GM19397 (cell line): ENCODE data around the gene RPS2.
"Not testable (repeated sequence)": the region's sequence is repeated elsewhere in the genome, so short reads cannot be mapped to it uniquely, and the experiment has no call there.

Source experiments
- ATAC-seq: cut with Tn5 transposase; IDR thresholded peaks from one replicate; pipeline ENCODE4 v1.9.1; 2021; ENCODE audit warnings: mild to moderate bottlenecking, moderate library complexity; ENCODE audit not compliant: unreplicated experiment

RPS2 gene

DNA sequence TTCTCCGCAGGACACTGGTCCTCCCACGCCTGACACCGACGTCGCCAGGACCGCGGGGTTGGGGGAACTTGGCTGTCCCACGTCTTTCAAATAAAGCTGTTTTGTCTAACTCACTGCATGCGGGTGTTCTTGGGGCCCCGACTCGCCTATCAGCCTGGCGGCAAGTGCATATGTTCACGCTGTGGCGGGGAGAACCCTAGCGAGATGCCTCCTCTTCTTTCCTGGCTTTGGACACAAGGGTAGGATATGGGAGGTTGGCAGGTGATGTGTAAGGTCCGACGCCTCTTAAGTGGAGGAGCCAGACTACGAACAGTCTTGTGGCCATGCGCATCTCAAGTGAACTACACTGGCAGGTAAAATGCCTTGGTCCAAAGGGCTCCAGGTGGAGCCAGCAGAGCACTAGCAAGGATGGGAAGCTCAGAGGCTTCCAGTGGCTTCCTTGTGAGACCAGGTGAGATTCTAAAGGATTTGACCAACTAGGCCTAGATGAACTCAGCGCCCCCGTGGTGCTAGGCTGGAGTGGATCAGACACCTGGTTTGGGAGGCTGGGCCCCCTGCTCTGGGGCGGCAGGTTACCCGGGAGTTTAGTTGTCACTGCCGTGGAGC lies 873 bp upstream of the RPS2 start:
- ATAC-seq, result no peak

DNA sequence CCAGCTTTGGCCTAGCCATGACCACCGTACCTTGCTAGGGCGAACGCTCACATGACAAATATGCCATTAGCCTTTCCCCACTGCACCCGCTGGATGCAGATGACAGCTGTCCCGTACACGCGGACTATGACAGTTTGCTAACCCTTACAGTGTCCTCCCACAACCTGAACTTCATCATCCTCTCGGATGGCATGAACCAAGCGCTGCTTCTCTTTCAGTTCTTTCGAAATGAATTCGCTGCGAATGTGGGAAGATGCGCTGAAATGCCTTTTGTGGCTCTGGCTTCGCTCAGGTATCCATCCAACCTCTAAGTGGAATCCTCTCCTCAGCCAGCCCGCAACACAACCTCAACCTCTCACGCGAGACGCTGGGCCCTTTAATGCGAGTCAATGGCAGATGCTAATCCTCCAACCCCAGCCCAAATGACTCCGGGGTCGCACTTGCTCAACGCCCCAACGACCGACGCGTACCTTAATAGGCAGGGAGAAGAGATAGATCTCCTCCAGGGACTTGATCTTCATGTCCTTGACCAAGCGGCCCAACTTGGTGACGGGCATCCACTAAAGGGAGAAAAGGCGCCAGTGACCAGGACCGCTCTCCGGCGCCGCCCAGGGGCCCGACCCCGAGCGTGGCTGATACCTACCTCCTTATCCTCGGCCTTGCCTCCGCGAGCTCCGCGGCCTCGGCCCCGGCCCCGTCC lies 670 bp downstream of the RPS2 start:
- peak; percentile 11 for ATAC-seq

DNA sequence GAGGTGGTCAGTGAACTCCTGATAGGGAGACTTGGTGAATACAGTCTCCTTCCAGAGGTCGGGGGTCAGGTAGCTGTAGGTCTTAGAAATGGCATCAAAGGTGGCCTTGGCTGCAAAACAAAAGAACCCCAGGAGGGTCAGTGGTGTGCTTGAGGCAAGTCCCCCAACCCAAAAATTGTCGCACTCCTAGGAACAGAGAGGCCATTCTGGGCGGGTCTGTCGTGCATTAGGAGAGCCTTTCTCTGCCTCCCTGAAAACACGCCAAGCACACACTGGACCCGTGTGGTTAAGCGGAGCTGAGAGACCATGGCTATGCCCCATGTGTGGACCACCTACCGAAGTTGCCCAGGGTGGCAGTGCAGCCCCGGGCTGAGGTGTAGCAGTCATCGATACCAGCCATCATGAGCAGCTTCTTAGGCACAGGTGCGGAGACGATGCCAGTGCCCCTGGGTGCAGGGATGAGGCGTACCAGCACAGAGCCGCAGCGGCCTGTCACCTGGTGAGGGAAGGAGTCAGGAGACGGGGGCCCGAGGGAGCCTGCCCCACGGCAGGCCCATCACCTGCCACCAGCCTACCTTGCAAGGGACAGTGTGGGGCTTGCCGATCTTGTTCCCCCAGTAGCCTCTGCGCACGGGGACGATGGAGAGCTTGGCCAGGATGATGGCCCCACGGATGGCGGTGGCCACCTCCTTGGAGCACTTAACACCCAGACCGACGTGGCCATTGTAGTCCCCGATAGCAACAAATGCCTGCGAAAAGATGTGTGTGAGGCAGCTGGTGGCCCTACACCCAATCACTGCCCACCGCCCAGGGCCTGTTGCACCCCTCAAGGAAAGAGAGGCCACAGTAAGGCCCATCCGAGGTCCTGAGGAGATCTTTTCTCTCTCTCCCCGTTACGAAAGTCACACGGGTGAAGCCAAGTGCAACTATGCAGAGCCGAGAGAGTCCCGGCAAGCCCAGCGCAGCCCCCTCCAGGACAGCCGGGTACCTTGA lies 2.2 kb downstream of the RPS2 start:
- ATAC-seq, result not testable (repeated sequence)

DNA sequence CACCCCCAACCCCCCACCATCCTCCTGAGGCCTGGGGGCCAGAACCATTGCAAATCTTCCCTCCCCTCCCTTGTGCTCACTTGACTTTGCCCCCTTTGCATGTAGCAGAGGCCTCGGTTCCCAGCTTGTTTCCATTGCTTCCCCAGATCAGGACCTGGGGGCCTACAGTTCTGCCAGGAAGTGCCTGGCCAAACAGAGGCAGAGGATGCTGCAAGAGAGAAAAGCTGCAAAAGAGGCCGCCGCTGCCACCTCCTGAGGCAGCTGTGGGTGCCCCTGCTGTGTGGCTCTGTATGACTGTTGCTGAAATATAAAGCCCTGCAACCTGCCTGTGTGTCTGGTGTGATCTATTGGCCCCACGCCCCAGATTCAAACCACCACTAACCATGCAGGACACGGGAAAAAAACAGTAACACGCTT lies 3.0 kb downstream of the RPS2 start:
- ATAC-seq, result no peak

GRCh38 chr16:1960665-1961630 lies 3.7 kb downstream of the RPS2 start:
- ATAC-seq, result no peak

- peak; percentile 82 for ATAC-seq
Observed at GRCh38 chr16:1959269-1960039, 5.2 kb downstream of the RPS2 start, which contains the start of gene NDUFB10. TSS of gene NDUFB10 (plus strand) at chr16:1959538. CDS start at chr16:1959625, 87 bp downstream.

DNA sequence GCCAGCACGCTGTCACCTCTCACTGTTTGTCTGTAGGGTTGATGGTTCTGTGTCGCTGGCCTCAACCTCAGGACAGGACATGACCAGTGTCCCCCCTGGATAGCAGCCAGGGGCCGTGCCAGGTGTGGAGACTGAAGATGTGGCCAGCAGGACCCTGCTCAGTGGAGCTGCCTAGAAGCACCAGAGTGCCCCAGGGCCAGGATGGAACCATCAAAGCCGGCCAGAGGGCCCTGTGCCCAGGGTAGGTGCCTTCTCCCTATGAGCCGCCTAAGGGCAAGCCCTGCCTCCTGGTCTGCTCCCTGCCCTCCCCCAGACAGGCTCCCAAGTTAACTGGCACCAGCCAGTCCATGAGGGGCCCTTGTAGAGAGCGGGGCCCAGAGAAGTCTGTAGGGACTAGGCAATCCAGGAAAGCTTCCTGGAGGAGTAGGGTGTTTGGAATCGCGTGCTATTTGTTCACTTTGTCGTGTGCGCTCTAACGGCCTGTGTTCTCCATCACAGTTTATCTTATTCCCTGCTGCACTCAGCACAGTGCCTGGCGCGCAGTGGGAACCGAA lies 5.8 kb downstream of the RPS2 start:
- no peak for ATAC-seq

- not testable (repeated sequence) for ATAC-seq
Observed at GRCh38 chr16:1958143-1958491, 6.5 kb downstream of the RPS2 start.

- not testable (repeated sequence) for ATAC-seq
Observed at GRCh38 chr16:1957434-1958142, 7.0 kb downstream of the RPS2 start.

DNA sequence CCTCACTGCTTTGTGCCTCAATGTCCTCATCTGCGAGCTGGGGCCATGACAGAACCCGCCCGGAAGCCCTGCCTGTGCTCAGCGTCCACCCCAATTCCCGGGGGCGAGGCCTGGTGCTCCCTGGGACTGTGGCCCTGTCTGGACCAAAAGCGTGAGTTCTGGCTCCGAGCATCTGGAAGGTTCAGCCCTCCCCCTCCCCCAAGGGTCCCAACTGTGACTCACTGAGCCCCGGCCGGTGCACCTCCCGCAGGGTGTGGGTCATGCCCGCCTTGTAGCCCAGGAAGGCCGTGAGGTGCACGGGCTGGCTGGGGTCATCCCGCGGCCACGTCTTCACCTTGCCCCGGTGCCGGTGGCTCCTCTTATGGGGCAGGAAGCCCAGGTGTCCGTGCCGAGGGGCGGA lies 10.9 kb downstream of the RPS2 start:
- no peak for ATAC-seq

GRCh38 chr16:1950559-1950958 lies 14.1 kb downstream of the RPS2 start:
- ATAC-seq, result no peak

GRCh38 chr16:1950047-1950446 lies 14.6 kb downstream of the RPS2 start:
- ATAC-seq, result no peak

- ATAC-seq, result no peak
Observed at GRCh38 chr16:1949507-1949906, 15.1 kb downstream of the RPS2 start.

DNA sequence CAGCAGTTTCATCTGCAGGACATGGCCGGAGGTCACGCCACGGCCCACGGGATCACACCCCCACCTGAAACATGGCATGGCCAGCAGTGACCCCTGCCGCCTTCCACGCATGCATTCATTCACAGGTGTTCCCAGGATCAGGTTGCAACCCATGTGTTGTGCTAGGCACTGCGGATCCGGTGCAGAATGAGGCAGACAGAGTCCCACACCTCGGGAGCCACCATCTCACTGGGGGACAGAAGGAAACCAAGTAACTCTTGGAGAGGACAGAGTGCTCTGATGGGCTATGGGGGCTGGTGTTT lies 17.3 kb downstream of the RPS2 start:
- ATAC-seq, result no peak

DNA sequence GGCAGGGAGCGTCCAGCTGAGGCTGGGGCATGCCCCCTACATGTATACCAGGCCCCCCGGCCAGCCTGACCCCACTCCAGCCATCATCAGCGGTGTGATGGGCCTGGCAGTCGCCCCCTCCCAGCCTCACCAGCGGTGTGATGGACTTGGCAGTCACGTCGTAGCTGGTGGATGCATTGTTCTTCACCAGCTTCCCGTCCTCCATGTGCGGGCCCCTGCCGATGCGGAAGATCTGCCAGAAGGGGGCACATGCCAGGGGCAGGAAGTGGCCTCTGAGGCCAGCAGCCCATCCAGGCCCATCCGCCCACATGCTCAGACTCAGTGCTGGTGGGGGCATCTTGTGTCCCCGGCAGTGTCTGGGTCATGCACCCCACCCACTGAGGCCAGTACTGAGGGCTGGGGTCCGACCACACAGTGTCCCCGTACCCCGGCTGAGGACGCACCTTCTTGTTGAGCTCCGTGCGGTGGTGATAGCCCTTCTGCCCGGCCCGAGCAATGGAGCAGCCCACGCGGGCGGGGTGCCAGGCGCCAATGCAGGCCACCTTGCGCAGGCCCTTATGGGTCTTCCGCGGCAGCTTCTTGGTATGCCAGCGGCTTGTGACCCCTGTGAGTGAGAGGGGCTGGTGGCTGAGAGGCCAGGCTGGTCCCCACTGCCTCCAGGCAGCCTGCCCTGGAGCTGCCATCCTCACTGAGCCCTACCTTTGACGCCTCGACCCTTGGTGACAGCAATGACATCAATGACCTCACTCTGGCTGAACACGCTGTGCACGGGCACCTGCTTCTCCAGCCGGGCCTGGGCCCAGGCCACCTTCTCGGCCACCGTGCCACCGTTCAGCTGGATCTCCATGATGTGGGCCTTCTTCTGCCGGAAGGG lies 17.9 kb downstream of the RPS2 start:
- no peak for ATAC-seq

- ATAC-seq, result no peak
Observed at GRCh38 chr16:1945559-1946391, 18.9 kb downstream of the RPS2 start.

DNA sequence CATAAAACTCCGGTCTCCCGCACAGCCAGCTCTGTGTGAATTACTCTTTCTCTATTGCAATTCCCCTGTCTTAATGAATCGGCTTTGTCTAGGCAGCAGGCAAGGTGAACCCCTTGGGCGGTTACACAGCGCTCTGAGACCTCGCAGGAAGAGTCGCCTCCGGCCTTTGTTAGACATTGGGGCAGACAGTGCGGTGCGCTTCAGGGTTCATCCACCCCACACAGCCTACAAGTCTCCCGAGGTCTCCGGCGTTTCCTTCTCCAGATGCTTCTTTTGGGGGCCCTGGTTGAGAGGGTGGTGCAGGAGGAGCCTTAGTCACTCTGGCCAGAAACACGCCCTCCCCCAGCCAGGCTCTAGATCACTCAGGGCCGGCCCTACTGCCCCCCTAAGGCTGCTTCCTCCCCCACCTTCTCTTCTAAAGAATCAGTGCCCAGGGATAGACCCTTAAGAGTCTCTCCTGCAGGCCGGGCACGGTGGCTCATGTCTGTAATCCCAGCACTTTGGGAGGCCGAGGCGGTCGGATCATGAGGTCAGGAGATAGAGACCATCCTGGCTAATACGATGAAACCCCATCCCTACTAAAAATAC lies 19.9 kb downstream of the RPS2 start:
- ATAC-seq, result no peak
